HEK293T (cell line): ENCODE results near the gene PPP1R9B.

Experiments
- BHLHE40 ChIP-seq: fragments of 450-650 bp; IDR thresholded peaks from 2 replicates; pipeline ENCODE4 v1.6.1; 2016; ENCODE audit warnings: mild to moderate bottlenecking, moderate library complexity, borderline replicate concordance
- ELF4 ChIP-seq: fragments of 450-650 bp; IDR thresholded peaks from 2 replicates; pipeline ENCODE4 v1.6.1; 2017; ENCODE audit warnings: antibody characterized with exemption
- FOXA1 ChIP-seq: fragments of 450-650 bp; IDR thresholded peaks from 2 replicates; pipeline ENCODE4 v1.6.1; 2016; ENCODE audit warnings: mild to moderate bottlenecking
- FOXK2 ChIP-seq: fragments of 450-650 bp; IDR thresholded peaks from 2 replicates; pipeline ENCODE4 v1.6.1; 2016; ENCODE audit warnings: mild to moderate bottlenecking
- FOXM1 ChIP-seq: fragments of 450-650 bp; IDR thresholded peaks from 2 replicates; pipeline ENCODE4 v1.6.1; 2017; ENCODE audit warnings: mild to moderate bottlenecking, borderline replicate concordance
- HDGF ChIP-seq: fragments of 450-650 bp; IDR thresholded peaks from 2 replicates; pipeline ENCODE4 v1.6.1; 2017; ENCODE audit warnings: antibody characterized with exemption, borderline replicate concordance
- L3MBTL2 ChIP-seq: fragments of 450-650 bp; conservative IDR thresholded peaks from 2 replicates; pipeline ENCODE4 v1.6.1; 2016; ENCODE audit warnings: mild to moderate bottlenecking
- PKNOX1 ChIP-seq: fragments of 450-650 bp; IDR thresholded peaks from 2 replicates; pipeline ENCODE4 v1.6.1; 2016
- SP1 ChIP-seq: fragments of 450-650 bp; IDR thresholded peaks from 2 replicates; pipeline ENCODE4 v1.6.1; 2017
- SUZ12 ChIP-seq: fragments of 450-650 bp; IDR thresholded peaks from 2 replicates; pipeline ENCODE4 v1.6.1; 2016; ENCODE audit warnings: mild to moderate bottlenecking
- TARDBP ChIP-seq: fragments of 450-650 bp; IDR thresholded peaks from 2 replicates; pipeline ENCODE4 v1.6.1; 2016

DNA sequence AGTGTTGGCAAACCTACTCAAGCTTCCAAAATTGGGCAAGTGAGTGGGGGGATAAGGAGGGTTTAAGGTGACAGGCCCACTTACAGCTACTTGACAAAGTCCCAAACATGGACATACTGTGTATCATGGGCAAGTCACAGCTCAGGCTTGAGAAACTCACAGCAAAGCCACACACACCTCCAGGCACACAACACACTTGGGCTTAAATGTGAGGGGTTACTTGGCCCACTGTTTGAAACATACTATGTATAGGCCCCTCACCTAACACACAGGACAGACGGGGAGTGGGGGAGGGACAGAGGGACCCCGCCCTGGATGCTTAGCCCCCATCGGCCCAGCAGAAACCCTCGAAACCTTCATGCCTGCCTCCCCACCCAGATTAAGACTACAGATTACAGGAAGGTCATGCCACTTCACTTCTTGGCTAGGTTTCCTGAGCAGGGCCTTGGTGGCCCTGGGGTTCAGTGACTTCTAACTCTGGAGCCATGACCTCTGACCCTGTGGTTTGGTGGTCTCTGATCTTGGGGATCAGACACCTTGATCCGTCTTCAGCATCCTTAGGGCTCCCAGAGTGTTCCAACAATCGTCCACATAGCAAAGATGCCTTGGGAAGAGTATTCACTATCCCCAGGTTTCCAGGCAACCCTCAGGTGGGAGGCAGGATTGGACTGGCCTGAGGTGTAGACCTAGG is 18.2 kb downstream of the PPP1R9B start:
- TF ChIP-seq BHLHE40 (no peak), SUZ12 (no peak), L3MBTL2 (no peak), FOXA1 (no peak), ELF4 (no peak), FOXK2 (no peak), PKNOX1 (no peak), HDGF (no peak), TARDBP (no peak), SP1 (no peak), FOXM1 (no peak)
